PC-9 (cell line): ENCODE data around the gene BBC3.

Experiments
- CTCF ChIP-seq: fragments of 200-600 bp; sonication (generic); conservative IDR thresholded peaks from 2 replicates; pipeline ENCODE4 v1.6.1; 2017; ENCODE audit warnings: mixed run types, antibody characterized with exemption, mild to moderate bottlenecking, moderate library complexity
- EZH2 ChIP-seq: fragments of 200-600 bp; sonication (generic); IDR thresholded peaks from 2 replicates; pipeline ENCODE4 v1.8.0; 2017; ENCODE audit warnings: antibody characterized with exemption, low read depth

GRCh38 chr19:47258895-47259555 is 28.0 kb upstream of the BBC3 start:
- TF ChIP-seq CTCF: no peak
- no peak for TF ChIP-seq EZH2
